GM12878 (cell line): ENCODE measurements around the gene SUFU. TPM values are rescaled to one million over a fixed set of nuclear protein-coding genes. Genes with fewer than 3 reads are reported as not detected.

Source experiments
- ATAC-seq: fragments of 200-7000 bp; cut with Tn5 transposase; 3 replicates; pipeline ENCODE4 v1.9.1; 2020; ENCODE audit warnings: mild to moderate bottlenecking, moderate library complexity
- BruUV-seq: library from RNA; stranded (reverse); fragments of 400-500 nt; replicated peaks from 2 replicates; lab custom pipeline; 2021; lab: Mats Ljungman, UMichigan
- CTCF ChIA-PET: fragments of 300-600 bp; sonication (Branson Sonifier 250); formaldehyde crosslinking; extraction: SDS; loops from one replicate; lab custom pipeline; 2021; ENCODE audit warnings: inconsistent platforms; lab: Yijun Ruan, JAX
- POLR2A ChIA-PET: fragments of 350-600 bp; formaldehyde crosslinking; extraction: SDS; loops from one replicate; lab custom pipeline; 2021; ENCODE audit warnings: inconsistent platforms; lab: Charles Lee
- RAD21 ChIA-PET: fragments of 300-600 bp; sonication (Branson Sonifier 250); formaldehyde crosslinking; loops from one replicate; lab custom pipeline; 2023; ENCODE audit warnings: antibody characterized with exemption; ENCODE audit not compliant: unreplicated experiment; lab: Charles Lee
- SMC1A ChIA-PET: fragments of 300-600 bp; sonication (Branson Sonifier 250); formaldehyde crosslinking; loops from one replicate; lab custom pipeline; 2023; ENCODE audit not compliant: unreplicated experiment, uncharacterized antibody; lab: Charles Lee
- DNase-seq: peaks from one replicate; pipeline ENCODE4 v3.0.0-alpha.2; 2011; ENCODE audit warnings: low read depth, low spot score
- FAIRE-seq: peaks from 3 replicates; lab custom pipeline; 2011; peaks lifted over from hg19 to GRCh38; lab: Jason Lieb, UNC
- H2AFZ ChIP-seq: 2 replicates; pipeline ENCODE4 v1.6.0; 2011; ENCODE audit warnings: low read depth, low read length, control low read depth; ENCODE audit not compliant: control insufficient read depth
- H3K27ac ChIP-seq: 2 replicates; pipeline ENCODE4 v1.5.1; 2011; ENCODE audit warnings: control low read depth; ENCODE audit not compliant: control insufficient read depth, insufficient read depth
- H3K27me3 ChIP-seq, 2 experiments: replicated peaks in 1 of 2; 2 replicates each; pipeline versions ENCODE4 v1.6.0 to v1.6.1; 2011; ENCODE audit warnings: low read length in 1 of 2; ENCODE audit not compliant: control insufficient read depth in 2 of 2, insufficient read depth in 2 of 2
- H3K36me3 ChIP-seq, 2 experiments: 2 replicates each; pipeline ENCODE4 v1.5.1; 2011; ENCODE audit warnings: low read length in 1 of 2; ENCODE audit not compliant: control insufficient read depth in 2 of 2, insufficient read depth in 2 of 2
- H3K4me1 ChIP-seq: 2 replicates; pipeline ENCODE4 v1.6.1; 2011; ENCODE audit warnings: mild to moderate bottlenecking, low read length, moderate library complexity, mixed read lengths; ENCODE audit not compliant: control insufficient read depth, insufficient read depth
- H3K4me2 ChIP-seq: 2 replicates; pipeline ENCODE4 v1.6.0; 2011; ENCODE audit warnings: control low read depth; ENCODE audit not compliant: control insufficient read depth, insufficient read depth
- H3K4me3 ChIP-seq: fragments of 200-600 bp; sonication (generic); 2 replicates; pipeline ENCODE4 v1.5.1; 2016
- H3K79me2 ChIP-seq: 2 replicates; pipeline ENCODE4 v1.6.0; 2011; ENCODE audit warnings: low read length; ENCODE audit not compliant: control insufficient read depth, insufficient read depth
- H3K9ac ChIP-seq: 2 replicates; pipeline ENCODE4 v1.8.0; 2011; ENCODE audit warnings: low read length, control low read depth, mixed read lengths; ENCODE audit not compliant: control insufficient read depth, insufficient read depth
- H3K9me3 ChIP-seq: replicated peaks from 3 replicates; pipeline ENCODE4 v1.5.1; 2011; ENCODE audit warnings: mild to moderate bottlenecking, low read length; ENCODE audit not compliant: control insufficient read depth, insufficient read depth
- H4K20me1 ChIP-seq: 2 replicates; pipeline ENCODE4 v1.6.0; 2011; ENCODE audit not compliant: control insufficient read depth, insufficient read depth
- CBX3 ChIP-seq: fragments of 200-600 bp; sonication (generic); IDR thresholded peaks from 2 replicates; pipeline ENCODE4 v1.6.1; 2016; ENCODE audit warnings: low read depth, borderline replicate concordance
- CREB1 ChIP-seq: IDR thresholded peaks from 2 replicates; pipeline ENCODE4 v1.6.1; 2012; ENCODE audit warnings: low read depth, mild to moderate bottlenecking, inconsistent platforms
- NFXL1 ChIP-seq: fragments of 450-650 bp; IDR thresholded peaks from 2 replicates; pipeline ENCODE4 v1.6.1; 2017; ENCODE audit warnings: antibody characterized with exemption, mild to moderate bottlenecking, borderline replicate concordance
- PAX8 ChIP-seq: fragments of 450-650 bp; IDR thresholded peaks from 2 replicates; pipeline ENCODE4 v1.6.1; 2017; ENCODE audit warnings: mild to moderate bottlenecking, moderate library complexity
- PML ChIP-seq: IDR thresholded peaks from 2 replicates; pipeline ENCODE4 v1.6.1; 2012; ENCODE audit warnings: low read length, inconsistent platforms
- RAD51 ChIP-seq: fragments of 450-650 bp; IDR thresholded peaks from 2 replicates; pipeline ENCODE4 v1.6.1; 2016; ENCODE audit warnings: moderate library complexity, mild to moderate bottlenecking, inconsistent platforms
- REST ChIP-seq: IDR thresholded peaks from 2 replicates; pipeline ENCODE4 v1.6.1; 2012; ENCODE audit warnings: mild to moderate bottlenecking, low read depth, low read length
- SMARCA5 ChIP-seq: fragments of 450-650 bp; IDR thresholded peaks from 2 replicates; pipeline ENCODE4 v1.6.1; 2017; ENCODE audit warnings: mild to moderate bottlenecking
- ZBTB40 ChIP-seq: fragments of 450-650 bp; IDR thresholded peaks from 2 replicates; pipeline ENCODE4 v1.6.1; 2016; ENCODE audit warnings: mild to moderate bottlenecking, moderate library complexity, borderline replicate concordance
- ZNF687 ChIP-seq: fragments of 450-650 bp; IDR thresholded peaks from 2 replicates; pipeline ENCODE4 v1.6.1; 2017; ENCODE audit warnings: mild to moderate bottlenecking, moderate library complexity
- WGBS: methylation state at CpG from one replicate; pipeline ENCODE4 v1.1.6; 2016; ENCODE audit warnings: low lambda C conversion rate; ENCODE audit not compliant: insufficient replicate concordance, insufficient coverage; ENCODE audit errors: missing lambda C conversion rate; 5-methylcytosine and 5-hydroxymethylcytosine counted together
- in situ Hi-C: fragments of 300-500 bp; cut with MboI; formaldehyde crosslinking; loops from 9 replicates; pipeline ENCODE4 v1.14.3; 2018; ENCODE audit warnings: mixed read lengths
- intact Hi-C: fragments of 100-400 bp; cut with micrococcal nuclease; formaldehyde crosslinking; loops from one replicate; pipeline ENCODE4 v1.14.2; 2022; ENCODE audit not compliant: unreplicated experiment
- polyA plus RNA-seq, 11 experiments: library from polyadenylated mRNA; depleted of rRNA in 4 of 11; unstranded in 6 of 11; stranded (reverse) in 5 of 11; fragments of >200 nt; fragmentation: Nextera tagmentation in 4 of 11; fragmentation: Illumina TruSeq in 1 of 11; extraction: Ambion mirVana in 4 of 11; extraction: Trizol in 1 of 11; gene quantifications; 1 replicate in 1 of 11; 2 replicates in 10 of 11; pipeline versions ENCODE4 v1.2.1 to v1.2.3, GENCODE V29; 2011 to 2016; ENCODE audit warnings: inconsistent platforms in 2 of 11, missing spikeins in 2 of 11, low read depth in 1 of 11
- total RNA-seq, 4 experiments: library from RNA; depleted of rRNA in 3 of 4; stranded (reverse); fragments of >200 nt in 3 of 4; fragmentation: Illumina TruSeq in 1 of 4; extraction: Trizol in 1 of 4; gene quantifications; 2 replicates each; pipeline versions ENCODE4 v1.2.1 to v1.2.3, GENCODE V29; 2013 to 2021

The SUFU gene
- total and polyA plus RNA-seq, 10 of the 15 experiments (the other 5 are each of a cell fraction or from before 2014, with no cell fraction given): 0.68 to 7.7 (median 2.4) TPM

DNA sequence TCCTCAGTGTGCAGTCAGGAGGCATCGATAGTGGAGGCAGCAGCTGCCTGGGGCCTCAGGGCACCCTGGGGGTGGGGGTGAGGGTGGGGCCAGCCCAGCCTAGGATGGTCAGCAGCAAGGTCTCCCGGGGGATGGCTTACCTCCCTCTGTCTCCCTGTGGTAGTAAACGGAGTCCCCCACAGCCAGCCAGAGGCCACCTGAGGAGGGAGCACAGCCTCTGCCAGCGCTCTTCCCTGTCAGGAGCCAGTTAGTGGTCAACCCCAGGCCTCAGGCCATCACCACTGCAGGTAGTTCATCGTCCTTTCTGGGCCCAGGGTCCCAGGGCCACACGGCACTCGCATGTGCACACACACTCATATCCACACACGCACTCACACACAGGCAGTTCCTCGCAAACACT is 23.4 kb upstream of the SUFU start:
- CTCF ChIA-PET: interaction anchor here (0.7 to 3.7 kb wide), 10 partner anchors 16 to 311 kb away, joined by 3 to 42 read pairs (median 14); partner anchors contain the start of gene ELOVL3
- H3K4me1 ChIP-seq: no peaks in the 10 kb centered on the region
- H3K27me3 ChIP-seq: no peaks in the 10 kb centered on the region
- peaks cover 28 to 49% of the 10 kb centered on the region in 2 experiments for H3K36me3 ChIP-seq
- no TSS peak for BruUV-seq
- no peak overlapping the region for H2AFZ ChIP-seq
- FAIRE-seq: no peak
- ATAC-seq: no peak
- no peak overlapping the region for H3K27ac ChIP-seq
- H3K4me3 ChIP-seq: no peak overlapping the region
- no peaks in the 10 kb centered on the region; the same call in 1 of the 2 replicates for H4K20me1 ChIP-seq
- H3K4me2 ChIP-seq: no peak overlapping the region
- WGBS: 89% methylated on average over 9 of the region's 9 CpGs
- RAD21 ChIA-PET: interaction anchor here (0.8 to 3.8 kb wide), 6 partner anchors 19 to 250 kb away, joined by 3 to 23 read pairs (median 10); partner anchors contain the start of gene ACTR1A
- H3K9ac ChIP-seq: no peak overlapping the region
- POLR2A ChIA-PET: interaction anchor here (0.8 kb wide), 1 partner anchor 87 kb away, joined by 3 read pairs; no protein-coding TSS in a partner anchor
- no peaks in the 10 kb centered on the region for H3K79me2 ChIP-seq
- H3K9me3 ChIP-seq: no peaks in the 10 kb centered on the region
- in situ Hi-C loops (no loop called here), intact Hi-C loops (no loop called here)
- no peak for TF ChIP-seq CREB1
- TF ChIP-seq SMARCA5: no peak
- TF ChIP-seq PML: no peak
- no peak for TF ChIP-seq CBX3
- no peak for TF ChIP-seq RAD51
- no peak for TF ChIP-seq NFXL1
- no peak for TF ChIP-seq ZBTB40
- no peak for TF ChIP-seq PAX8
- no peak for TF ChIP-seq ZNF687
- TF ChIP-seq REST: no peak
- SMC1A ChIA-PET: interaction anchor here (0.9 to 3.3 kb wide), 4 partner anchors 87 to 251 kb away, joined by 3 to 24 read pairs (median 12); no protein-coding TSS in a partner anchor
- no peak for DNase-seq
